ENCODE measurements around the gene ENPP3.

Gene ENPP3

GRCh38 chr6:131642987-131643611 lies 6.0 kb downstream of the ENPP3 start:
- Histone ChIP-seq H3K79me2 (ENCODE audit: insufficient read depth, low read length) (no peaks in the 10 kb centered on the region), H2AFZ (ENCODE audit: low read depth, low read length) (no peak overlapping the region), H3K4me2 (ENCODE audit: insufficient read depth, low read length) (no peak overlapping the region), H3K9ac (ENCODE audit: low read depth, low read length) (no peak overlapping the region), H3K4me1 (ENCODE audit: insufficient read depth, low read length) (no peaks in the 10 kb centered on the region), H3K27ac (ENCODE audit: low read length) (no peak overlapping the region), H4K20me1 (ENCODE audit: insufficient read depth, low read length) (no peaks in the 10 kb centered on the region), H3K36me3 (ENCODE audit: insufficient read depth, low read length) (no peaks in the 10 kb centered on the region), H3K4me3 (ENCODE audit: low read depth in 1 of 2, low read length in 2 of 2) (no peak overlapping the region), H3K27me3 (ENCODE audit: insufficient read depth, low read length, poor library complexity) (peaks cover 6% of the 10 kb centered on the region), H3K9me3 (ENCODE audit: insufficient read depth, low read length, severe bottlenecking) (no peaks in the 10 kb centered on the region)
- TF ChIP-seq EZH2 (IDR thresholded peaks at IDR 0.05; ENCODE audit: borderline replicate concordance, low read depth, low read length, severe bottlenecking) (no peak), CTCF (IDR thresholded peaks at IDR 0.05; ENCODE audit: borderline replicate concordance, extremely low read depth, low read length, poor library complexity, severe bottlenecking) (no peak)
- no peak for DNase-seq
- ATAC-seq (ENCODE audit: insufficient read depth, low read depth), result no peak

DNA sequence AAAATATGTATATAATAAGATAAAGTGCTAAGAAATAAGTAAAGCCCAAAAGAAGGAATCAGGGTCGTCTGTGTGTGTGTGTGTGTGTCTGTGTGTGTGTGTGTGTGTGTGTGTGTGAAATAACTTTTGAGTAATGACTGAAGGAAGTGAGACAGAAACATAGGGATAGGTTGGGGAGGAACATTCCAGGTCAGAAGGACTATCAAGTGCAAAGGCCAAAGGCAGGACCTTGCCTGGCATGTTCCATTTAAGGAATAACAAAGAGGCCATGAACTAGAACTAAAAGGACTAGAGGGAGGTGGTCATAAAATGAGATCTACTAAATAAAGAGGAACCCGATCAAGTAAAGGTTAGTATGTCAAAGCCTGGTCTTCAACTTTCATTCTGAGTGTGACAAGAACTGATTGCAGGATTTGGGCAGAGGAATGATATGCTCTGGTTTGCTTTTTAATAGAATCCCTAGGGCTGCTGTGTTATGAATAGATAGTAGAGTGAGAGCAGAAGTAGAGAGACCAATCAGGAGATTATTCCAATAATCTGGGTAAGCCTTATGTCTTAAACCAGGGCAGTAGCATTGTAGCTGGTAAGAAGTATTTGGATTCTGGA lies 6.9 kb downstream of the ENPP3 start:
- DNase-seq (no peak), ATAC-seq (ENCODE audit: insufficient read depth, low read depth) (no peak)
- no peaks in the 10 kb centered on the region for H3K36me3 ChIP-seq (ENCODE audit: insufficient read depth, low read length)
- no peak overlapping the region for H3K9ac ChIP-seq (ENCODE audit: low read depth, low read length)
- H3K27ac ChIP-seq (ENCODE audit: low read length), result no peak overlapping the region
- no peaks in the 10 kb centered on the region for H3K4me1 ChIP-seq (ENCODE audit: insufficient read depth, low read length)
- no peak for TF ChIP-seq CTCF (IDR thresholded peaks at IDR 0.05; ENCODE audit: borderline replicate concordance, extremely low read depth, low read length, poor library complexity, severe bottlenecking)
- TF ChIP-seq EZH2 (IDR thresholded peaks at IDR 0.05; ENCODE audit: borderline replicate concordance, low read depth, low read length, severe bottlenecking), result no peak
- no peaks in the 10 kb centered on the region for H4K20me1 ChIP-seq (ENCODE audit: insufficient read depth, low read length)
- no peaks in the 10 kb centered on the region for H3K9me3 ChIP-seq (ENCODE audit: insufficient read depth, low read length, severe bottlenecking)
- no peak overlapping the region for H3K4me3 ChIP-seq (ENCODE audit: low read depth in 1 of 2, low read length in 2 of 2)
- H3K4me2 ChIP-seq (ENCODE audit: insufficient read depth, low read length), result no peak overlapping the region
- no peaks in the 10 kb centered on the region for H3K79me2 ChIP-seq (ENCODE audit: insufficient read depth, low read length)
- peaks cover 8% of the 10 kb centered on the region for H3K27me3 ChIP-seq (ENCODE audit: insufficient read depth, low read length, poor library complexity)
- no peak overlapping the region for H2AFZ ChIP-seq (ENCODE audit: low read depth, low read length)

DNA sequence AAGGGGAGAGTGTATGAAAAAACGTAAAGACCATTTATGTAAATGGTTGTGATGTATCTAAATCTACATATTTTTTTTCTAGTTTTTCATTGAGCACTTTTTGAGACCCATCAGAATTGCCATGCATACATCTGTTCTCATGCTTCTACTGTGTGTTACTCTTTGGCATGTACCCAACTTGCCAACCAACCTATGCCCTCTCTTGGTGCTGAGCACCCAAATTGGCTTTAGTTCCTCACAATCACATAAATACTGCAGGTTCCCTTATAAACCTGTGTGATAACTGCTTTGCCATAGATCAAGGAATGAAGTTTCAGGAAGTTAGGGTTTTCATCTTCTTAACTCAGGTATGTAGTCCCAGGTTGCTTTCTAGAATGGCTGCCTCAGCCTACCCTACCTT lies 7.8 kb downstream of the ENPP3 start:
- H3K9me3 ChIP-seq (ENCODE audit: insufficient read depth, low read length, severe bottlenecking), result no peaks in the 10 kb centered on the region
- no peak overlapping the region for H3K4me2 ChIP-seq (ENCODE audit: insufficient read depth, low read length)
- H2AFZ ChIP-seq (ENCODE audit: low read depth, low read length), result no peak overlapping the region
- no peaks in the 10 kb centered on the region for H3K4me1 ChIP-seq (ENCODE audit: insufficient read depth, low read length)
- no peak overlapping the region for H3K9ac ChIP-seq (ENCODE audit: low read depth, low read length)
- H3K36me3 ChIP-seq (ENCODE audit: insufficient read depth, low read length), result no peaks in the 10 kb centered on the region
- no peak for ATAC-seq (ENCODE audit: insufficient read depth, low read depth)
- H3K27ac ChIP-seq (ENCODE audit: low read length), result no peak overlapping the region
- DNase-seq, result no peak
- peaks cover 8% of the 10 kb centered on the region for H3K27me3 ChIP-seq (ENCODE audit: insufficient read depth, low read length, poor library complexity)
- H3K79me2 ChIP-seq (ENCODE audit: insufficient read depth, low read length), result no peaks in the 10 kb centered on the region
- TF ChIP-seq EZH2 (IDR thresholded peaks at IDR 0.05; ENCODE audit: borderline replicate concordance, low read depth, low read length, severe bottlenecking) (no peak), CTCF (IDR thresholded peaks at IDR 0.05; ENCODE audit: borderline replicate concordance, extremely low read depth, low read length, poor library complexity, severe bottlenecking) (no peak)
- no peaks in the 10 kb centered on the region for H4K20me1 ChIP-seq (ENCODE audit: insufficient read depth, low read length)
- no peak overlapping the region for H3K4me3 ChIP-seq (ENCODE audit: low read depth in 1 of 2, low read length in 2 of 2)

All from DND-41 (cell line).